HepG2 (cell line): ENCODE data around the gene RPTOR. TPM values are rescaled to one million over a fixed set of nuclear protein-coding genes. Genes with fewer than 3 reads are reported as not detected.

Experiments used
- ATAC-seq: fragments of 200-7000 bp; cut with Tn5 transposase; 3 replicates; pipeline ENCODE4 v1.9.1; 2020; ENCODE audit warnings: mild to moderate bottlenecking, moderate library complexity
- BruUV-seq: library from RNA; stranded (reverse); fragments of 400-500 nt; replicated peaks from 2 replicates; lab custom pipeline; 2021; lab: Mats Ljungman, UMichigan
- CTCF ChIA-PET: fragments of 300-600 bp; formaldehyde crosslinking; extraction: SDS; loops from one replicate; lab custom pipeline; 2021; ENCODE audit warnings: low total read pairs, inconsistent platforms, low intra/inter-chr PET ratio; lab: Yijun Ruan, JAX
- POLR2A ChIA-PET: fragments of 350-600 bp; sonication (Branson Sonifier 250); formaldehyde crosslinking; loops from one replicate; lab custom pipeline; 2020; ENCODE audit warnings: antibody characterized with exemption, inconsistent platforms; lab: Yijun Ruan, JAX
- DNase-seq: peaks from one replicate; pipeline ENCODE4 v3.0.0-alpha.2; 2015; ENCODE audit warnings: low spot score
- FAIRE-seq: peaks from 3 replicates; lab custom pipeline; 2011; peaks lifted over from hg19 to GRCh38; lab: Jason Lieb, UNC
- H2AFZ ChIP-seq: one replicate; pipeline ENCODE4 v1.6.1; 2011; ENCODE audit warnings: low read length, inconsistent platforms
- H3K27ac ChIP-seq: fragments of 300-600 bp; 3 replicates; pipeline ENCODE4 v1.8.0; 2011; ENCODE audit warnings: mixed run types, mild to moderate bottlenecking, mixed read lengths, low read length, inconsistent platforms; ENCODE audit not compliant: insufficient read depth; ENCODE audit errors: extremely low read length
- H3K27me3 ChIP-seq, 2 experiments: fragments of 200-600 bp in 1 of 2; 2 replicates in 1 of 2; 3 replicates in 1 of 2; pipeline versions ENCODE4 v1.6.0 to v1.8.0; 2011; ENCODE audit warnings: low read length in 2 of 2, mild to moderate bottlenecking in 2 of 2, moderate library complexity in 2 of 2, inconsistent platforms in 1 of 2; ENCODE audit not compliant: insufficient read depth in 2 of 2, control insufficient read depth in 1 of 2
- H3K36me3 ChIP-seq, 2 experiments: fragments of 200-600 bp in 1 of 2; replicated peaks in 1 of 2; 2 replicates in 1 of 2; 3 replicates in 1 of 2; pipeline versions ENCODE4 v1.5.1 to v1.8.0; 2011; ENCODE audit warnings: low read length in 2 of 2, inconsistent platforms in 1 of 2; ENCODE audit not compliant: insufficient read depth in 2 of 2, control insufficient read depth in 1 of 2
- H3K4me1 ChIP-seq: 2 replicates; pipeline ENCODE4 v1.5.1; 2012; ENCODE audit warnings: low read length, inconsistent platforms; ENCODE audit not compliant: insufficient read depth
- H3K4me2 ChIP-seq: 2 replicates; pipeline ENCODE4 v1.6.0; 2011; ENCODE audit warnings: low read depth, low read length, inconsistent platforms
- H3K4me3 ChIP-seq, 3 experiments: fragments of 200-600 bp in 1 of 3; sonication (generic), shearing (Covaris generic) in 1 of 3; replicated peaks in 1 of 3; 2 replicates each; pipeline ENCODE4 v1.5.1; 2011 to 2016; ENCODE audit warnings: low read length in 3 of 3, inconsistent platforms in 2 of 3, low read depth in 2 of 3, mild to moderate bottlenecking in 2 of 3, control low read depth in 1 of 3, mixed read lengths in 1 of 3; ENCODE audit not compliant: insufficient read depth in 1 of 3
- H3K79me2 ChIP-seq: one replicate; pipeline ENCODE4 v1.6.1; 2011; ENCODE audit warnings: low read length, inconsistent platforms; ENCODE audit not compliant: insufficient read depth
- H3K9ac ChIP-seq: 2 replicates; pipeline ENCODE4 v1.6.0; 2011; ENCODE audit warnings: mild to moderate bottlenecking, low read depth, low read length, inconsistent platforms; ENCODE audit not compliant: insufficient read depth
- H3K9me3 ChIP-seq: 2 replicates; pipeline ENCODE4 v1.5.1; 2012; ENCODE audit warnings: mild to moderate bottlenecking, low read length
- H4K20me1 ChIP-seq: 2 replicates; pipeline ENCODE4 v1.6.0; 2011; ENCODE audit warnings: inconsistent platforms, mild to moderate bottlenecking, low read length, moderate library complexity; ENCODE audit not compliant: insufficient read depth
- CBX5 ChIP-seq: sonication (generic); formaldehyde crosslinking; IDR thresholded peaks from 2 replicates; pipeline ENCODE4 v1.4.0; 2020; ENCODE audit warnings: missing genetic modification reagents, borderline replicate concordance
- CSRNP1 ChIP-seq: sonication (generic); formaldehyde crosslinking; IDR thresholded peaks from 2 replicates; pipeline ENCODE4 v1.8.1; 2023; ENCODE audit warnings: mild to moderate bottlenecking, missing genetic modification reagents
- EHMT2 ChIP-seq: fragments of 200-600 bp; sonication (generic); IDR thresholded peaks from 2 replicates; pipeline ENCODE4 v1.7.0; 2017; ENCODE audit warnings: antibody characterized with exemption, low read depth, low read length, borderline replicate concordance
- MIXL1 ChIP-seq: IDR thresholded peaks from 2 replicates; pipeline ENCODE4 v1.6.1; 2016
- MXI1 ChIP-seq: IDR thresholded peaks from 3 replicates; pipeline ENCODE4 v1.6.1; 2012; ENCODE audit warnings: low read depth, low read length, inconsistent platforms, borderline replicate concordance
- ONECUT2 ChIP-seq: sonication (generic); formaldehyde crosslinking; IDR thresholded peaks from 2 replicates; pipeline ENCODE4 v1.4.0; 2020; ENCODE audit warnings: missing genetic modification reagents
- TERF1 ChIP-seq: sonication (generic); formaldehyde crosslinking; IDR thresholded peaks from 2 replicates; pipeline ENCODE4 v1.8.0; 2022; ENCODE audit warnings: mild to moderate bottlenecking, missing genetic modification reagents, moderate library complexity
- ZNF569 ChIP-seq: sonication (generic); formaldehyde crosslinking; IDR thresholded peaks from 2 replicates; pipeline ENCODE4 v1.5.0; 2020; ENCODE audit warnings: mild to moderate bottlenecking, missing genetic modification reagents, moderate library complexity, borderline replicate concordance
- ZNF713 ChIP-seq: sonication (generic); formaldehyde crosslinking; IDR thresholded peaks from 2 replicates; pipeline ENCODE4 v1.4.0; 2020; ENCODE audit warnings: mild to moderate bottlenecking, missing genetic modification reagents
- ZNF772 ChIP-seq: sonication (generic); formaldehyde crosslinking; IDR thresholded peaks from 2 replicates; pipeline ENCODE4 v1.5.0; 2020; ENCODE audit warnings: mild to moderate bottlenecking, missing genetic modification reagents
- ZNF781 ChIP-seq: sonication (generic); formaldehyde crosslinking; IDR thresholded peaks from 2 replicates; pipeline ENCODE4 v1.5.1; 2020; ENCODE audit warnings: borderline replicate concordance, mild to moderate bottlenecking, missing genetic modification reagents; ENCODE audit errors: not compliant biosample characterization
- WGBS: methylation state at CpG from one replicate; pipeline ENCODE4 v1.1.6; 2017; ENCODE audit warnings: low lambda C conversion rate; 5-methylcytosine and 5-hydroxymethylcytosine counted together
- in situ Hi-C: cut with HindIII; loops from 2 replicates; pipeline ENCODE4 v1.10.0; 2017; ENCODE audit warnings: low pct_unique_long_range_greater_than_20kb; ENCODE audit not compliant: extremely low pct_ligation_motif_present
- intact Hi-C: fragments of 100-400 bp; cut with micrococcal nuclease; formaldehyde crosslinking; loops from one replicate; pipeline ENCODE4 v1.10.0; 2022; ENCODE audit not compliant: unreplicated experiment
- polyA plus RNA-seq, 8 experiments: library from polyadenylated mRNA; depleted of rRNA in 3 of 8; stranded (reverse) in 7 of 8; unstranded in 1 of 8; fragments of >200 nt; fragmentation: Illumina TruSeq in 4 of 8; extraction: Trizol in 4 of 8; gene quantifications; 2 replicates each; pipeline versions ENCODE4 v1.2.1 to v1.2.3, GENCODE V29; 2011 to 2016; ENCODE audit warnings: low read depth in 4 of 8, missing spikeins in 1 of 8, mixed read lengths in 1 of 8; ENCODE audit not compliant: insufficient read depth in 1 of 8
- total RNA-seq, 5 experiments: library from RNA; depleted of rRNA; stranded (reverse); fragments of >200 nt; fragmentation: Illumina TruSeq; extraction: Trizol; gene quantifications; 2 replicates each; pipeline ENCODE4 v1.2.3, GENCODE V29; 2016; ENCODE audit warnings: low read depth in 1 of 5
- TF ChIP-seq, protein P1 (sequence below): sonication (generic); formaldehyde crosslinking; IDR thresholded peaks from 2 replicates; pipeline ENCODE4 v1.4.0; 2020; ENCODE audit warnings: missing genetic modification reagents

RPTOR gene
- total and polyA plus RNA-seq, 2 of the 13 experiments (the other 11 are each of a cell fraction or from before 2014, with no cell fraction given) = 6.6 to 25.3 TPM

GRCh38 chr17:80523956-80524712, 20.5 kb upstream of the RPTOR start:
- H3K4me3 ChIP-seq = no peak overlapping the region
- 0 out of 2 replicates have a peak, but pooled peaks cover 8% of the 10 kb centered on the region for H3K4me1 ChIP-seq
- H3K27ac ChIP-seq = no peak overlapping the region
- no peak overlapping the region for H3K9ac ChIP-seq
- no peak for TF ChIP-seq ZNF713
- TF ChIP-seq, protein P1, sequence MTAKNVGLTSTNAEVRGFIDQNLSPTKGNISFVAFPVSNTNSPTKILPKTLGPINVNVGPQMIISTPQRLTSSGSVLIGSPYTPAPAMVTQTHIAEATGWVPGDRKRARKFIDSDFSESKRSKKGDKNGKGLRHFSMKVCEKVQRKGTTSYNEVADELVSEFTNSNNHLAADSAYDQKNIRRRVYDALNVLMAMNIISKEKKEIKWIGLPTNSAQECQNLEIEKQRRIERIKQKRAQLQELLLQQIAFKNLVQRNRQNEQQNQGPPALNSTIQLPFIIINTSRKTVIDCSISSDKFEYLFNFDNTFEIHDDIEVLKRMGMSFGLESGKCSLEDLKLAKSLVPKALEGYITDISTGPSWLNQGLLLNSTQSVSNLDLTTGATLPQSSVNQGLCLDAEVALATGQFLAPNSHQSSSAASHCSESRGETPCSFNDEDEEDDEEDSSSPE = no peak
- no peak for TF ChIP-seq MXI1
- TF ChIP-seq ONECUT2 (CRISPR knock-in tag) = no peak
- no peak for TF ChIP-seq TERF1 (CRISPR knock-in tag)
- TF ChIP-seq ZNF569 (CRISPR knock-in tag) = no peak
- TF ChIP-seq MIXL1 (CRISPR knock-in tag) = no peak
- TF ChIP-seq ZNF781 (CRISPR knock-in tag) = no peak
- no peak for TF ChIP-seq ZNF772 (CRISPR knock-in tag)
- no peak for TF ChIP-seq CSRNP1 (CRISPR knock-in tag)
- no peak for TF ChIP-seq EHMT2
- no peak for TF ChIP-seq CBX5
- TF ChIP-seq, all 625 proteins: peak for 0
- ChIA-PET CTCF (no interaction called here), POLR2A (interaction anchor here (0.6 kb wide), 1 partner anchor 10 kb away, joined by 4 read pairs; no protein-coding TSS in a partner anchor)
- Histone ChIP-seq H2AFZ (no peak overlapping the region), H3K9me3 (no peaks in the 10 kb centered on the region), H3K36me3 (no peaks in the 10 kb centered on the region), H4K20me1 (no peaks in the 10 kb centered on the region), H3K79me2 (no peaks in the 10 kb centered on the region), H3K4me2 (no peak overlapping the region), H3K27me3 (peaks cover 22 to 87% of the 10 kb centered on the region in 2 experiments)
- 19% methylated on average over 15 of the region's 16 CpGs for WGBS
- no peak for DNase-seq
- intact Hi-C loops (no loop called here), in situ Hi-C loops (no loop called here)
- no peak for ATAC-seq
- no TSS peak for BruUV-seq
- no peak for FAIRE-seq
